ENCODE results near the gene CENPN. TPM values are rescaled to one million over a fixed set of nuclear protein-coding genes. Genes with fewer than 3 reads are reported as not detected.

CENPN gene
- total and polyA plus RNA-seq, 2 of the 13 experiments (the other 11 are each of a cell fraction or from before 2014, with no cell fraction given), result 29.7 to 129 TPM

DNA sequence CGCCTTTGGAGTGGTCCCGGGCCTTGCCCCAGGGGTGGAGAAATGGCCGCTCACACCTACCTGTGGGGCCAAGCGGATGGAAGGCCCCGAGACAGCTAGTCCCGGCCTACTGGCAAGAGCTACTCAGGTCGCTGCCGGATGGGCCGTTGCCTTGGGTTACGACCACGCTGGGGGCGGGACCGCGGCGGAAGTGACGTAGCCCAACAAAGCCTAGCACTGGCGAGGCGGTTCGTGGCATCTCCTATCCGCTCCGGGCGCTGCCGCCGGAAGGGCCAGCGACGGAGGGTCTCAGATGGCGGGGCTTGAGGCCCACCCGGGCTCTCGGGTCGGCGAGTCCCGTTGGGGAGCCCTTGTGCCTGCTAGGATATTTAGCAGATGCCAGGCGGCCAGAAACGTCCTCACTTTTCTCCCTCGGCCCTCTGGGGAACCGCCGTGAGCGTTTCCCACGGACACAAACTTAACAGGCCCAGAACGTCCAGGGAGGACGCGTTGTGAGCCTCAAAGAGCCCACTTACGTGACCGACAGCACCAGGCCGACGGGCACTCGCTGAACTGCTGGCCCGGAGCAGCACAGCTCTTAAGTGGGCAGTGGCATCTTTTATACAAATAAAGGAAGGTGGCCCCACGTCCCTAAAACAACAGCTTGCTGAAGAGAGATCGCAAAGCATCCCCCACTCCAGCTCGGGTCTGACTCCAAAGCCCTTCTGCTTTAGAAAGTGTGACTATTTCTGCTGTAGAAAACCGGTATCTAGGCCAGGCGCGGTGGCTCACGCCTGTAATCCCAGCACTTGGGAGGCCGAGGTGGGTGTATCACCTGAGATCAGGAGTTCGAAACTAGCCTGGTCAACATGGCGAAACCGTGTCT is 70.3 kb downstream of the CENPN start, which contains the start of gene C16orf46 (continued):
- TF ChIP-seq, protein P1, sequence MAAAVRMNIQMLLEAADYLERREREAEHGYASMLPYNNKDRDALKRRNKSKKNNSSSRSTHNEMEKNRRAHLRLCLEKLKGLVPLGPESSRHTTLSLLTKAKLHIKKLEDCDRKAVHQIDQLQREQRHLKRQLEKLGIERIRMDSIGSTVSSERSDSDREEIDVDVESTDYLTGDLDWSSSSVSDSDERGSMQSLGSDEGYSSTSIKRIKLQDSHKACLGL (CRISPR knock-in tag; IDR thresholded peaks at IDR 0.05), result peak; percentile 91; the same call in 1 of the 2 replicates
- TF ChIP-seq ZNF652 (CRISPR knock-in tag; IDR thresholded peaks at IDR 0.05; ENCODE audit: borderline replicate concordance, low read depth) (no peak), GATA4 (IDR thresholded peaks at IDR 0.05; ENCODE audit: borderline replicate concordance, low read depth) (0 out of 2 replicates have a peak, but pooled peaks have one; percentile 44), ISX (CRISPR knock-in tag; conservative IDR thresholded peaks at IDR 0.05) (peak; percentile 82; the same call in 1 of the 2 replicates), LCORL (IDR thresholded peaks at IDR 0.05) (no peak), LCORL (CRISPR knock-in tag; IDR thresholded peaks at IDR 0.05) (peak; percentile 39), POLR2AphosphoS2 (IDR thresholded peaks at IDR 0.05; ENCODE audit: low read depth, low read length) (no peak), ZKSCAN1 (IDR thresholded peaks at IDR 0.05; ENCODE audit: low read length) (no peak), FOXM1 (CRISPR knock-in tag; IDR thresholded peaks at IDR 0.05) (no peak; the same call in none of the 2 replicates), MZF1 (CRISPR knock-in tag; IDR thresholded peaks at IDR 0.05; ENCODE audit: borderline replicate concordance) (no peak), MYNN (CRISPR knock-in tag; IDR thresholded peaks at IDR 0.05; ENCODE audit: low read depth) (no peak; the same call in 1 of the 2 replicates), FLYWCH1 (CRISPR knock-in tag; IDR thresholded peaks at IDR 0.05) (no peak)
- TF ChIP-seq, protein P2, sequence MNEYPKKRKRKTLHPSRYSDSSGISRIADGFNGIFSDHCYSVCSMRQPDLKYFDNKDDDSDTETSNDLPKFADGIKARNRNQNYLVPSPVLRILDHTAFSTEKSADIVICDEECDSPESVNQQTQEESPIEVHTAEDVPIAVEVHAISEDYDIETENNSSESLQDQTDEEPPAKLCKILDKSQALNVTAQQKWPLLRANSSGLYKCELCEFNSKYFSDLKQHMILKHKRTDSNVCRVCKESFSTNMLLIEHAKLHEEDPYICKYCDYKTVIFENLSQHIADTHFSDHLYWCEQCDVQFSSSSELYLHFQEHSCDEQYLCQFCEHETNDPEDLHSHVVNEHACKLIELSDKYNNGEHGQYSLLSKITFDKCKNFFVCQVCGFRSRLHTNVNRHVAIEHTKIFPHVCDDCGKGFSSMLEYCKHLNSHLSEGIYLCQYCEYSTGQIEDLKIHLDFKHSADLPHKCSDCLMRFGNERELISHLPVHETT (CRISPR knock-in tag; conservative IDR thresholded peaks at IDR 0.05), result 0 out of 2 replicates have a peak, but pooled peaks have one; percentile 8
- TF ChIP-seq, protein P3, sequence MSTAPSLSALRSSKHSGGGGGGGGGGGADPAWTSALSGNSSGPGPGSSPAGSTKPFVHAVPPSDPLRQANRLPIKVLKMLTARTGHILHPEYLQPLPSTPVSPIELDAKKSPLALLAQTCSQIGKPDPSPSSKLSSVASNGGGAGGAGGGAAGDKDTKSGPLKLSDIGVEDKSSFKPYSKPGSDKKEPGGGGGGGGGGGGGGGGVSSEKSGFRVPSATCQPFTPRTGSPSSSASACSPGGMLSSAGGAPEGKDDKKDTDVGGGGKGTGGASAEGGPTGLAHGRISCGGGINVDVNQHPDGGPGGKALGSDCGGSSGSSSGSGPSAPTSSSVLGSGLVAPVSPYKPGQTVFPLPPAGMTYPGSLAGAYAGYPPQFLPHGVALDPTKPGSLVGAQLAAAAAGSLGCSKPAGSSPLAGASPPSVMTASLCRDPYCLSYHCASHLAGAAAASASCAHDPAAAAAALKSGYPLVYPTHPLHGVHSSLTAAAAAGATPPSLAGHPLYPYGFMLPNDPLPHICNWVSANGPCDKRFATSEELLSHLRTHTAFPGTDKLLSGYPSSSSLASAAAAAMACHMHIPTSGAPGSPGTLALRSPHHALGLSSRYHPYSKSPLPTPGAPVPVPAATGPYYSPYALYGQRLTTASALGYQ (CRISPR knock-in tag; IDR thresholded peaks at IDR 0.05), result peak; percentile 88
- TF ChIP-seq, protein P4, sequence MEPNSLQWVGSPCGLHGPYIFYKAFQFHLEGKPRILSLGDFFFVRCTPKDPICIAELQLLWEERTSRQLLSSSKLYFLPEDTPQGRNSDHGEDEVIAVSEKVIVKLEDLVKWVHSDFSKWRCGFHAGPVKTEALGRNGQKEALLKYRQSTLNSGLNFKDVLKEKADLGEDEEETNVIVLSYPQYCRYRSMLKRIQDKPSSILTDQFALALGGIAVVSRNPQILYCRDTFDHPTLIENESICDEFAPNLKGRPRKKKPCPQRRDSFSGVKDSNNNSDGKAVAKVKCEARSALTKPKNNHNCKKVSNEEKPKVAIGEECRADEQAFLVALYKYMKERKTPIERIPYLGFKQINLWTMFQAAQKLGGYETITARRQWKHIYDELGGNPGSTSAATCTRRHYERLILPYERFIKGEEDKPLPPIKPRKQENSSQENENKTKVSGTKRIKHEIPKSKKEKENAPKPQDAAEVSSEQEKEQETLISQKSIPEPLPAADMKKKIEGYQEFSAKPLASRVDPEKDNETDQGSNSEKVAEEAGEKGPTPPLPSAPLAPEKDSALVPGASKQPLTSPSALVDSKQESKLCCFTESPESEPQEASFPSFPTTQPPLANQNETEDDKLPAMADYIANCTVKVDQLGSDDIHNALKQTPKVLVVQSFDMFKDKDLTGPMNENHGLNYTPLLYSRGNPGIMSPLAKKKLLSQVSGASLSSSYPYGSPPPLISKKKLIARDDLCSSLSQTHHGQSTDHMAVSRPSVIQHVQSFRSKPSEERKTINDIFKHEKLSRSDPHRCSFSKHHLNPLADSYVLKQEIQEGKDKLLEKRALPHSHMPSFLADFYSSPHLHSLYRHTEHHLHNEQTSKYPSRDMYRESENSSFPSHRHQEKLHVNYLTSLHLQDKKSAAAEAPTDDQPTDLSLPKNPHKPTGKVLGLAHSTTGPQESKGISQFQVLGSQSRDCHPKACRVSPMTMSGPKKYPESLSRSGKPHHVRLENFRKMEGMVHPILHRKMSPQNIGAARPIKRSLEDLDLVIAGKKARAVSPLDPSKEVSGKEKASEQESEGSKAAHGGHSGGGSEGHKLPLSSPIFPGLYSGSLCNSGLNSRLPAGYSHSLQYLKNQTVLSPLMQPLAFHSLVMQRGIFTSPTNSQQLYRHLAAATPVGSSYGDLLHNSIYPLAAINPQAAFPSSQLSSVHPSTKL (CRISPR knock-in tag; IDR thresholded peaks at IDR 0.05), result peak; percentile 62
- TF ChIP-seq, protein P5, sequence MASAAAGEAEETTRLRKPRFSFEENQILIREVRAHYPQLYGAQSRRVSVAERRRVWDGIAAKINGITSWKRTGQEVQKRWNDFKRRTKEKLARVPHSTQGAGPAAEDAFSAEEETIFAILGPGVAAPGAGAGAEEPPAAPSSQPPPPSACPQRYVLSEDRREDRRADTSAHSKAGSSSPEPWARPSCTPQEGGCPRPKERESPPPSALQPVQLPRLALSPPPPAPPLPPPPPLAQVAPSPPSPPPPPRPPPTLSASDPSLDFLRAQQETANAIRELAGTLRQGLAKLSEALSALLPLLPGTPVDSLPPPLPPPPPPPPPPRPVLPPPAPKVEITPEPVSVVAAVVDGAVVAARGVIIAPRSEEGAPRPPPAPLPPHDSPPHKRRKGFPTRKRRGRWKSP (CRISPR knock-in tag; IDR thresholded peaks at IDR 0.05), result peak; percentile 67; the same call in 1 of the 2 replicates
- TF ChIP-seq, protein P6, sequence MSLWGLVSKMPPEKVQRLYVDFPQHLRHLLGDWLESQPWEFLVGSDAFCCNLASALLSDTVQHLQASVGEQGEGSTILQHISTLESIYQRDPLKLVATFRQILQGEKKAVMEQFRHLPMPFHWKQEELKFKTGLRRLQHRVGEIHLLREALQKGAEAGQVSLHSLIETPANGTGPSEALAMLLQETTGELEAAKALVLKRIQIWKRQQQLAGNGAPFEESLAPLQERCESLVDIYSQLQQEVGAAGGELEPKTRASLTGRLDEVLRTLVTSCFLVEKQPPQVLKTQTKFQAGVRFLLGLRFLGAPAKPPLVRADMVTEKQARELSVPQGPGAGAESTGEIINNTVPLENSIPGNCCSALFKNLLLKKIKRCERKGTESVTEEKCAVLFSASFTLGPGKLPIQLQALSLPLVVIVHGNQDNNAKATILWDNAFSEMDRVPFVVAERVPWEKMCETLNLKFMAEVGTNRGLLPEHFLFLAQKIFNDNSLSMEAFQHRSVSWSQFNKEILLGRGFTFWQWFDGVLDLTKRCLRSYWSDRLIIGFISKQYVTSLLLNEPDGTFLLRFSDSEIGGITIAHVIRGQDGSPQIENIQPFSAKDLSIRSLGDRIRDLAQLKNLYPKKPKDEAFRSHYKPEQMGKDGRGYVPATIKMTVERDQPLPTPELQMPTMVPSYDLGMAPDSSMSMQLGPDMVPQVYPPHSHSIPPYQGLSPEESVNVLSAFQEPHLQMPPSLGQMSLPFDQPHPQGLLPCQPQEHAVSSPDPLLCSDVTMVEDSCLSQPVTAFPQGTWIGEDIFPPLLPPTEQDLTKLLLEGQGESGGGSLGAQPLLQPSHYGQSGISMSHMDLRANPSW (CRISPR knock-in tag; IDR thresholded peaks at IDR 0.05; ENCODE audit: borderline replicate concordance), result peak; percentile 97; the same call in 1 of the 2 replicates

All from HepG2 (cell line).